Loucy (cell line): Measurements from ENCODE around the gene MRPL16.
A peak's percentile ranks its signal among the peaks of the same experiment; 100 is the strongest.

Source experiments
- H2AFZ ChIP-seq: fragments of 200-600 bp; sonication (generic); 2 replicates; pipeline ENCODE4 v1.6.0; 2016; ENCODE audit warnings: antibody characterized with exemption, mild to moderate bottlenecking, low read length, moderate library complexity
- H3F3A ChIP-seq: fragments of 200-600 bp; 2 replicates; pipeline ENCODE4 v1.6.0; 2016; ENCODE audit warnings: antibody characterized with exemption, low read depth, mild to moderate bottlenecking
- H3K27me3 ChIP-seq: fragments of 200-600 bp; sonication (generic); 2 replicates; pipeline ENCODE4 v1.6.1; 2014; ENCODE audit warnings: low read length, mild to moderate bottlenecking; ENCODE audit not compliant: insufficient read depth, poor library complexity, severe bottlenecking
- H3K36me3 ChIP-seq: fragments of 200-600 bp; sonication (generic); 2 replicates; pipeline ENCODE4 v1.6.1; 2016; ENCODE audit warnings: low read length; ENCODE audit not compliant: insufficient read depth
- H3K4me1 ChIP-seq: fragments of 200-600 bp; sonication (generic); 2 replicates; pipeline ENCODE4 v1.5.1; 2014; ENCODE audit warnings: low read length, mild to moderate bottlenecking; ENCODE audit not compliant: insufficient read depth, poor library complexity, severe bottlenecking
- H3K4me2 ChIP-seq: fragments of 200-600 bp; sonication (generic); 2 replicates; pipeline ENCODE4 v1.6.0; 2014; ENCODE audit warnings: antibody characterized with exemption, low read length, low read depth, mild to moderate bottlenecking; ENCODE audit not compliant: poor library complexity, severe bottlenecking
- H3K4me3 ChIP-seq: fragments of 200-600 bp; sonication (generic); 2 replicates; pipeline ENCODE4 v1.5.1; 2014; ENCODE audit warnings: low read length, mild to moderate bottlenecking, mixed read lengths; ENCODE audit not compliant: poor library complexity, severe bottlenecking
- H3K79me2 ChIP-seq: fragments of 200-600 bp; sonication (generic); 2 replicates; pipeline ENCODE4 v1.6.1; 2014; ENCODE audit warnings: low read length; ENCODE audit not compliant: insufficient read depth
- H3K9ac ChIP-seq: fragments of 200-600 bp; sonication (generic); 2 replicates; pipeline ENCODE4 v1.6.0; 2014; ENCODE audit warnings: mild to moderate bottlenecking, low read depth, low read length, moderate library complexity; ENCODE audit not compliant: poor library complexity, severe bottlenecking
- H3K9me2 ChIP-seq: fragments of 200-600 bp; sonication (generic); replicated peaks from 2 replicates; pipeline ENCODE4 v1.6.1; 2016; ENCODE audit warnings: low read depth, low read length, mixed read lengths
- H3K9me3 ChIP-seq: fragments of 200-600 bp; sonication (generic); 2 replicates; pipeline ENCODE4 v1.6.1; 2014; ENCODE audit warnings: mild to moderate bottlenecking, antibody characterized with exemption, low read length, low read depth; ENCODE audit not compliant: insufficient read depth
- H4K20me1 ChIP-seq: fragments of 200-600 bp; sonication (generic); 2 replicates; pipeline ENCODE4 v1.6.0; 2014; ENCODE audit warnings: antibody characterized with exemption, low read length, mild to moderate bottlenecking; ENCODE audit not compliant: insufficient read depth, poor library complexity, severe bottlenecking
- EZH2phosphoT487 ChIP-seq: fragments of 200-600 bp; IDR thresholded peaks from 2 replicates; pipeline ENCODE4 v1.6.1; 2018; ENCODE audit warnings: antibody characterized with exemption, mild to moderate bottlenecking, moderate library complexity, borderline replicate concordance
- TF ChIP-seq, protein P1 (sequence below): fragments of 200-600 bp; sonication (generic); conservative IDR thresholded peaks from 2 replicates; pipeline ENCODE4 v1.5.1; 2014; ENCODE audit warnings: mild to moderate bottlenecking, antibody characterized with exemption, low read length

Gene MRPL16

DNA sequence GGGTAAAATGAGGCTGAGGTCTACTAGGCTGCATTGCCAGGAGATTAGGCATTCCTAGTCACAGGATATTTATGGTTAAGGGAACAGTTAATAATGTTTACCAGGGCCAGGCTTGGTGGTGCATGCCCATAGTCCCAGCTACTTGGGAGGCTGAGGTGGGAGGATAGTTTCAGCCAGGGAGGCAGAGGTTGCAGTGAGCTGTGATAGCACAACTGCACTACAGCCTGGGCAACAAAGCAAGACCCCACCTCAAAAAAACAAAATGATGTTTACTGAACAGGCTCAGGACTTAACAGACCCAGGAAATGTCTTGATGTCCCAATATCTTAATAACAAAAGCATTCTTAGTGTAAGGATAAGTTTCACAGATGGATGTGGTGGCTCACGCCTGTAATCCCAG lies 2.8 kb upstream of the MRPL16 start:
- Histone ChIP-seq H3F3A (peaks cover 7% of the 10 kb centered on the region), H3K4me3 (no peak overlapping the region), H3K4me2 (peak overlapping the region; percentile 59), H3K9me2 (no peaks in the 10 kb centered on the region), H3K9me3 (no peaks in the 10 kb centered on the region), H3K4me1 (peaks cover 65% of the 10 kb centered on the region), H2AFZ (no peak overlapping the region), H4K20me1 (peaks cover 9% of the 10 kb centered on the region), H3K27me3 (no peaks in the 10 kb centered on the region), H3K36me3 (peaks cover 4% of the 10 kb centered on the region; the same call in 1 of the 2 replicates), H3K9ac (no peak overlapping the region), H3K79me2 (peaks cover 30% of the 10 kb centered on the region)
- TF ChIP-seq EZH2phosphoT487, result no peak
- TF ChIP-seq, protein P1, sequence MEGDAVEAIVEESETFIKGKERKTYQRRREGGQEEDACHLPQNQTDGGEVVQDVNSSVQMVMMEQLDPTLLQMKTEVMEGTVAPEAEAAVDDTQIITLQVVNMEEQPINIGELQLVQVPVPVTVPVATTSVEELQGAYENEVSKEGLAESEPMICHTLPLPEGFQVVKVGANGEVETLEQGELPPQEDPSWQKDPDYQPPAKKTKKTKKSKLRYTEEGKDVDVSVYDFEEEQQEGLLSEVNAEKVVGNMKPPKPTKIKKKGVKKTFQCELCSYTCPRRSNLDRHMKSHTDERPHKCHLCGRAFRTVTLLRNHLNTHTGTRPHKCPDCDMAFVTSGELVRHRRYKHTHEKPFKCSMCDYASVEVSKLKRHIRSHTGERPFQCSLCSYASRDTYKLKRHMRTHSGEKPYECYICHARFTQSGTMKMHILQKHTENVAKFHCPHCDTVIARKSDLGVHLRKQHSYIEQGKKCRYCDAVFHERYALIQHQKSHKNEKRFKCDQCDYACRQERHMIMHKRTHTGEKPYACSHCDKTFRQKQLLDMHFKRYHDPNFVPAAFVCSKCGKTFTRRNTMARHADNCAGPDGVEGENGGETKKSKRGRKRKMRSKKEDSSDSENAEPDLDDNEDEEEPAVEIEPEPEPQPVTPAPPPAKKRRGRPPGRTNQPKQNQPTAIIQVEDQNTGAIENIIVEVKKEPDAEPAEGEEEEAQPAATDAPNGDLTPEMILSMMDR, result no peak

DNA sequence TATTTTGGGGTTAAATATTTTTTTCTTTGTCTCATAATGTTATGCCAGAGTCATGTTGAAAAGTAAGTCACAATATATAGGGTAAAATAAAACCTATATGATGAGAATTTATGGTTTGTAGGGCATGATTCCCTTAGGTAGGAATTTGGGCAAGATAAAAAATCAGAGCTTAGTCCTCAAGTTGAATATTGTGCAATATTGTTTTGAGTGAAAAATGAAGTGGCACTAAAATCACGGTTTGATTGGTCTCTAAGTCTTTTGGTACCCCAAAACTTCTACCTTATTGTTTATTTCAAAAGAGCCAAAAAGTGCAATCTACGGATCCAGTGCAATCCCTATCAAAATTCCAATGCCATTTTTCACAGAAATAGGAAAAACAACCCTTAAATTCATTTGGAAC lies 1.6 kb upstream of the MRPL16 start:
- H3K4me1 ChIP-seq, result peaks cover 65% of the 10 kb centered on the region
- H3F3A ChIP-seq, result no peaks in the 10 kb centered on the region
- peaks cover 40% of the 10 kb centered on the region for H3K79me2 ChIP-seq

DNA sequence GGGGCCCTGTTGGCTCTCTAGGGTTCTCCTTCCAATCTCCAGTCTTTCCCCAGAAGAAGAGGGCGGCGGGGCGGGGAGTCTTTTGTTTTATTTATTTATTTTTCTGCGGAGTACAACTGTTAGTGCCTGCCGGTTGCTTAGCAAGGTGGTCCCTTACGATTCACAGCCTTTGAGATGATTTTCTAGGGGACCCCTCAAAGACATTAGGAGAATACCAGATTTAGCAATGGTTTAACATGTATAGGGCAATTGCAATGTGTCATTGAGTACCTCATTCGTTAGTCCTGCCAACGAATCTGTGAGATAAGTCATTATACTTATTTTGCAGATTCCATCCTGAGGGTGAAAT lies 307 bp upstream of the MRPL16 start:
- Histone ChIP-seq H3K4me2 (peak overlapping the region; percentile 86), H3K4me3 (peak overlapping the region; percentile 100)

More for the DNA sequence above, 1.6 kb upstream of the MRPL16 start:
- TF ChIP-seq EZH2phosphoT487, result no peak
- TF ChIP-seq, protein P1, result no peak
- peaks cover 9% of the 10 kb centered on the region for H4K20me1 ChIP-seq
- no peaks in the 10 kb centered on the region for H3K9me3 ChIP-seq
- no peaks in the 10 kb centered on the region for H3K9me2 ChIP-seq
- H3K36me3 ChIP-seq, result peaks cover 15% of the 10 kb centered on the region; the same call in 1 of the 2 replicates
- no peak overlapping the region for H3K4me2 ChIP-seq
- H3K9ac ChIP-seq, result no peak overlapping the region
- no peak overlapping the region for H3K4me3 ChIP-seq
- H2AFZ ChIP-seq, result no peak overlapping the region
- H3K27me3 ChIP-seq, result no peaks in the 10 kb centered on the region

More for the DNA sequence above, 307 bp upstream of the MRPL16 start:
- Histone ChIP-seq H2AFZ (peak overlapping the region; percentile 87), H3K9me2 (no peaks in the 10 kb centered on the region), H3K9me3 (no peaks in the 10 kb centered on the region), H3K27me3 (no peaks in the 10 kb centered on the region), H4K20me1 (peaks cover 9% of the 10 kb centered on the region), H3K9ac (peak overlapping the region; percentile 99), H3K36me3 (peaks cover 27% of the 10 kb centered on the region; the same call in 1 of the 2 replicates), H3K4me1 (peaks cover 55% of the 10 kb centered on the region), H3F3A (no peaks in the 10 kb centered on the region), H3K79me2 (peaks cover 40% of the 10 kb centered on the region)
- no peak for TF ChIP-seq EZH2phosphoT487
- TF ChIP-seq, protein P1, result no peak
